T-helper 17 cell (primary cell): ENCODE measurements around the gene RNF40. TPM values are rescaled to one million over a fixed set of nuclear protein-coding genes. Genes with fewer than 3 reads are reported as not detected.

ENCODE experiments used
- ATAC-seq: fragments of 150-1000 bp; cut with Tn5 transposase; 2 replicates; pipeline ENCODE4 v1.10.0; 2021; ENCODE audit warnings: mild to moderate bottlenecking, moderate library complexity
- DNase-seq, 3 donors: peaks; one replicate each; pipeline versions ENCODE4 v3.0.0 to v3.0.0-alpha.2; 2020 to 2021
- H3K9me3 ChIP-seq: one replicate; pipeline ENCODE4 v1.7.0; 2013; ENCODE audit warnings: low read length, mild to moderate bottlenecking; ENCODE audit not compliant: control insufficient read depth, poor library complexity, severe bottlenecking
- H3K27ac Mint-ChIP-seq: one replicate; pipeline ENCODE4 v1.8.0; 2022; ENCODE audit warnings: mild to moderate bottlenecking, moderate library complexity, mixed read lengths
- H3K27me3 Mint-ChIP-seq: one replicate; pipeline ENCODE4 v1.8.0; 2022; ENCODE audit warnings: mixed read lengths
- H3K36me3 Mint-ChIP-seq: one replicate; pipeline ENCODE4 v1.8.0; 2022; ENCODE audit warnings: low read depth, mixed read lengths
- H3K4me1 Mint-ChIP-seq: one replicate; pipeline ENCODE4 v1.8.0; 2022; ENCODE audit warnings: mild to moderate bottlenecking, mixed read lengths
- H3K4me3 Mint-ChIP-seq: one replicate; pipeline ENCODE4 v1.8.0; 2022; ENCODE audit warnings: mild to moderate bottlenecking, moderate library complexity, mixed read lengths
- total RNA-seq, 4 donors: library from RNA in 2 of 4; stranded (reverse) in 2 of 4; gene quantifications; one replicate each; pipeline ENCODE4 v1.2.3 and lab custom pipeline; 2022 to 2026

RNF40 gene
- total RNA-seq, 2 donors from 2014 or later = 57.8 to 64.5 TPM

DNA sequence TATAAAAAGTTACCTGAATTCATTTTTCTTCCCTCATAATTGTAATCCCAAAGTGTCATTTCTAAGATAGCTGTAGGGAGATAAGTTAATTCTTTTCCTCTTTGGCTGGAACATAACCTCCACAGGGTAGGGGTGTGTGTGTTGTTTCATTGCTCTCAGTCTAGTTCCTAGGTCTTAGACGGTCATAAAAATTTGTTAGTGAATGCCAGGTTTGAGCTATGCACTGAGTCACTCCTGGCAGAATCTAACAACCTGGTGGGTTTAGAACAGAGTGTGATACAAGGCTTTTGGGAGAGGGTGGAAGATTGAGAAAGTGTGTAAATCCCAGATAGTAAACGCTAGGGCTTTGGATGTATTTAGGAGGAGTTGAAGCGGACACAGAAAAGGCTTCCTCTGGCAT, 14.8 kb upstream of the RNF40 start:
- peaks cover 25% of the 10 kb centered on the region for H3K4me1 Mint-ChIP-seq
- H3K4me3 Mint-ChIP-seq = peak overlapping the region; percentile 96
- H3K27ac Mint-ChIP-seq = peak overlapping the region; percentile 95
- no peaks in the 10 kb centered on the region for H3K27me3 Mint-ChIP-seq
- no peaks in the 10 kb centered on the region for H3K9me3 ChIP-seq
- ATAC-seq (no peak), DNase-seq (no peak)
- peaks cover 9% of the 10 kb centered on the region for H3K36me3 Mint-ChIP-seq

GRCh38 chr16:30747799-30748633, 14.1 kb upstream of the RNF40 start, which contains the start of gene PHKG2:
Gene PHKG2, plus strand, starts transcription at chr16:30748425. Its CDS starts 396 bp downstream, at chr16:30748821.
- H3K9me3 ChIP-seq = no peaks in the 10 kb centered on the region
- peak within 1 kb of the TSS; percentile 95 for H3K27ac Mint-ChIP-seq
- ATAC-seq (peak; percentile 98), DNase-seq (peak; percentile 90 to 95 (median 93))
- peak within 1 kb of the TSS; percentile 96 for H3K4me3 Mint-ChIP-seq
- H3K4me1 Mint-ChIP-seq = peaks cover 25% of the 10 kb centered on the region
- H3K36me3 Mint-ChIP-seq = peaks cover 9% of the 10 kb centered on the region
- no peaks in the 10 kb centered on the region for H3K27me3 Mint-ChIP-seq

- DNase-seq (no peak), ATAC-seq (peak; percentile 9)
- H3K9me3 ChIP-seq = no peaks in the 10 kb centered on the region
- peaks cover 25% of the 10 kb centered on the region for H3K4me1 Mint-ChIP-seq
- H3K4me3 Mint-ChIP-seq = peak overlapping the region; percentile 96
- peak overlapping the region; percentile 95 for H3K27ac Mint-ChIP-seq
- H3K36me3 Mint-ChIP-seq = peaks cover 9% of the 10 kb centered on the region
- H3K27me3 Mint-ChIP-seq = no peaks in the 10 kb centered on the region
These were observed 13.3 kb upstream of the RNF40 start for GRCh38 chr16:30748634-30749445.

DNA sequence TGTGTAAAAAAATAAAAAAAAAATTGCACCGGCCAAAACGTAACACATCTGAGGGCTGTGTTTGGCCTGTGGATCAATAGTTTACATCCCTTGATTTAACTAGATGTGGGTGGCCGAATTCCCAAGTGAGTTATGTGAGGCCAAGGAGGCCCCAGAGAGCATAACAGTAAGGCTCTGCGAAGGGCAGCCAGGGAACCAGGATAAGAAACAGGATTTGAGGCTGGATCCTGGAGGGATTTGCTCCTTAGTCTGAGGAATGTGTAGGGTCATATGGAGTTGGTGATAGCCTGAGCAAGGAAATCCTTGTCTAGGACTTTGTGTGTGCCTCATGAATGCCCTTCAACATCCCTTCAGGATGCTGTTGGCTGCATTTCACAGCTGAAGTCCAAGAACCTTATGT, 11.9 kb upstream of the RNF40 start:
- DNase-seq = no peak
- ATAC-seq = no peak
- H3K4me3 Mint-ChIP-seq = no peak overlapping the region
- peaks cover 5% of the 10 kb centered on the region for H3K36me3 Mint-ChIP-seq
- H3K9me3 ChIP-seq = no peaks in the 10 kb centered on the region
- H3K27ac Mint-ChIP-seq = no peak overlapping the region
- H3K27me3 Mint-ChIP-seq = no peaks in the 10 kb centered on the region
- H3K4me1 Mint-ChIP-seq = peaks cover 25% of the 10 kb centered on the region

- Mint-ChIP-seq H3K36me3 (peaks cover 6% of the 10 kb centered on the region), H3K27me3 (no peaks in the 10 kb centered on the region), H3K27ac (peak overlapping the region; percentile 53), H3K4me1 (peaks cover 24% of the 10 kb centered on the region), H3K4me3 (no peak overlapping the region)
- DNase-seq (no peak), ATAC-seq (no peak)
- H3K9me3 ChIP-seq = no peaks in the 10 kb centered on the region
These were observed 11.2 kb upstream of the RNF40 start for GRCh38 chr16:30750876-30751465.

DNA sequence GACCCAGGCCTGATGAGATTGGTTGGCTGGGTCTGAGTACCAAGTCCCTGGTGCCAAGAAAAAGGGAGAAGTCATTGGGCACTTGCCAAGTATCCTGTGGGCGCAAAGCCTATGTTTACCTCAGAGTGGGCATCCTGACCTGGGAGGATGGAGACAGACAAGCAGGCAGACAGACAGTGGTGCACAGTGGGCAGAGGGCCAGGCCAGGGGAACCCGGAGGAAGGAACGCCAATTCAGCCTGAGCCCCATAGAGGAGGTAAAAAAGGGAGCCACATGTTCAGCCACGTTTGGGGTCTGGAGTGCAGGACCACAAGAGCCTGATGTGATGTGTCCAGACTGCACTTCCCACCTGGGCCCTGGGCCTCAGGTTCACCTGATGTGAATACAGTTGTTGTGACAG, 8.5 kb upstream of the RNF40 start:
- Mint-ChIP-seq H3K36me3 (peaks cover 6% of the 10 kb centered on the region), H3K4me3 (no peak overlapping the region)

DNA sequence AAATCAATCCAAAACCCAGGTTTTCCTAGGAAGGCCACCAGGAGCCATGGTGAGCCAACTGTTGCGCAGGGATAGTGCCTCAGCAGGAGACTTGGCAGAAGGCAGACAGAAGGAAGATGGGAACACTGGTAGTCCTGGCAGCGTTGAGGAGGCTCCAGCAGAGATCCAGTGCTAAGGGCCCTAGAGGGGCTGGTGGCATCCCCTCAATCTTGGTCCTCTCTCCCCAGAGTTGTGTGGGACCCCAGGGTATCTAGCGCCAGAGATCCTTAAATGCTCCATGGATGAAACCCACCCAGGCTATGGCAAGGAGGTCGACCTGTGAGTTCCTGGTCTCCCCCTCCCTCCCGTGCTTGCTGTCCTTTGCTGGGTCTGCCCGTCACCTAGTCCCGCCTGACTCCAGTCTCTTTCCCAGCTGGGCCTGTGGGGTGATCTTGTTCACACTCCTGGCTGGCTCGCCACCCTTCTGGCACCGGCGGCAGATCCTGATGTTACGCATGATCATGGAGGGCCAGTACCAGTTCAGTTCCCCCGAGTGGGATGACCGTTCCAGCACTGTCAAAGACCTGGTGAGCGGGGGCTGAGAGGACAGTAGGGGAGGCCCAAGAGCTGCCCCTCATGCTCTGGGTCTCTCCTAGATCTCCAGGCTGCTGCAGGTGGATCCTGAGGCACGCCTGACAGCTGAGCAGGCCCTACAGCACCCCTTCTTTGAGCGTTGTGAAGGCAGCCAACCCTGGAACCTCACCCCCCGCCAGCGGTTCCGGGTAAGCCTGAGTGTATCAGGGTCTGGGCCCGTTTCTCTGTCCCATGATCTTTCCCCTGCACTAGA, 6.0 kb upstream of the RNF40 start:
- H3K4me1 Mint-ChIP-seq = peaks cover 13% of the 10 kb centered on the region
- no peak for DNase-seq
- ATAC-seq = no peak
- H3K36me3 Mint-ChIP-seq = peaks cover 6% of the 10 kb centered on the region
- H3K27ac Mint-ChIP-seq = no peak overlapping the region
- peak overlapping the region; percentile 31 for H3K4me3 Mint-ChIP-seq
- H3K27me3 Mint-ChIP-seq = no peaks in the 10 kb centered on the region
- H3K9me3 ChIP-seq = no peaks in the 10 kb centered on the region

More for the DNA sequence above, 8.5 kb upstream of the RNF40 start:
- no peaks in the 10 kb centered on the region for H3K27me3 Mint-ChIP-seq
- no peaks in the 10 kb centered on the region for H3K9me3 ChIP-seq
- H3K27ac Mint-ChIP-seq = no peak overlapping the region
- DNase-seq = no peak
- peaks cover 14% of the 10 kb centered on the region for H3K4me1 Mint-ChIP-seq
- no peak for ATAC-seq

GRCh38 chr16:30756781-30757100, 5.4 kb upstream of the RNF40 start:
- Mint-ChIP-seq H3K27ac (no peak overlapping the region), H3K36me3 (peaks cover 2% of the 10 kb centered on the region), H3K4me1 (peaks cover 12% of the 10 kb centered on the region), H3K27me3 (no peaks in the 10 kb centered on the region), H3K4me3 (no peak overlapping the region)
- H3K9me3 ChIP-seq = no peaks in the 10 kb centered on the region
- ATAC-seq (no peak), DNase-seq (no peak)

- no peak overlapping the region for H3K27ac Mint-ChIP-seq
- H3K9me3 ChIP-seq = no peaks in the 10 kb centered on the region
- no peak for ATAC-seq
- DNase-seq = no peak
- H3K36me3 Mint-ChIP-seq = peaks cover 2% of the 10 kb centered on the region
- H3K4me1 Mint-ChIP-seq = peaks cover 17% of the 10 kb centered on the region
- no peak overlapping the region for H3K4me3 Mint-ChIP-seq
- no peaks in the 10 kb centered on the region for H3K27me3 Mint-ChIP-seq
These were observed 4.8 kb upstream of the RNF40 start for GRCh38 chr16:30757316-30757715.

DNA sequence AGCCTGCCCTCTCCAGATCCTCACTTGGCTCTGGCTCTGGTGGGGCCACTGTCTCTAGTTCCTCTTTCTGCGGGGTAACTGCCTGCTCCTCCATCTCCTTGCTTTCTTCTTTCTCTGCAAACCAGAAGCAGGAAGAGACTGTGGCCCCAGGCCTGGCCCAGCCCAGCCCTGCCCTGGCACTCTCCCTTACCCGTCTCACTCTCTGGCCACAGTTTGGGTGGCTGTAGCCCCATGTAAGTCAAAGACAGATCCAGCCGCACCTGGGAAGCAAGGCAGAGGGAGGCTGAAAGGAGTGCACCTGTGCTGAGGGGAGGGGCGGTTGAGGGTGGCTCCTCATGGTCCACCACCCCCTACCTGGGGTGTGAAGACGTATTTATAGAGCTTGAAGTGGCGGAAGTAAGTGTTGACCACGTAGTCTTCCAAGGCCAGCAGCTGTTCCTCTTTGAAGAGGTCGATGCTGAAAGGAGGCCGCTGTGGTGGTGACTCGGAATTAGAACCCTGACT, 3.1 kb upstream of the RNF40 start:
- no peak for ATAC-seq
- H3K27ac Mint-ChIP-seq = no peak overlapping the region
- no peak overlapping the region for H3K4me3 Mint-ChIP-seq
- peaks cover 2% of the 10 kb centered on the region for H3K36me3 Mint-ChIP-seq
- H3K9me3 ChIP-seq = no peaks in the 10 kb centered on the region
- peaks cover 25% of the 10 kb centered on the region for H3K4me1 Mint-ChIP-seq
- no peaks in the 10 kb centered on the region for H3K27me3 Mint-ChIP-seq
- DNase-seq = no peak

DNA sequence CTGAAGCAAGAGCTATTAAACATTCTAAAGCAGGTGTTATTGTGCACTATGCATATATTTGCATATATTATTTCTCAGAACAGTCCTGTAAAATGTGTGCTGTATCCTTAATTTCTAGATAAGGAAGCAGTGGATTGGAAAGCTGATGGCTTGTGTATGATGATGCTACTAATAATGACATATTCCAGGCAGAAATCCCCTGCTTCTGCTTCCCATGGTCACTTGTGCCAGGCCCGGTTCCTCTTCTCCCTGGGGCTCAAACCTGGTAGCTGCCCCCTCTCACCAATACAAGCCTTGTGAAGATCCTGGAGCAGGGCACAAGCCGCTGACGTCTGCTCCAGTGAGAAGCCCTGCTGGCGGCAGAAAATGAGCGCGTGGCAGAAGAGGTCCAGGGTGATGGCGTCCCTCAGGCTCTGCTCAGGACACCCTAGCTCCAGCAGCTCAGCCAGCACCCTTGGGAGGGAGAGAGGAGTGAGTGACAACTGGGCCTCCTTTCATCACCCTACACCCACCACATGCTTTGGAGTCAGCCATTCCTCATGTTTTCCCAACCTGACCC, 2.0 kb upstream of the RNF40 start:
- Mint-ChIP-seq H3K36me3 (peaks cover 2% of the 10 kb centered on the region), H3K27ac (no peak overlapping the region), H3K4me3 (peak overlapping the region; percentile 95), H3K4me1 (peaks cover 22% of the 10 kb centered on the region), H3K27me3 (no peaks in the 10 kb centered on the region)
- ATAC-seq (no peak), DNase-seq (no peak)
- no peaks in the 10 kb centered on the region for H3K9me3 ChIP-seq
